Smooth muscle cell (in vitro differentiated cells): ENCODE results near the gene SYTL3. TPM values are rescaled to one million over a fixed set of nuclear protein-coding genes. Genes with fewer than 3 reads are reported as not detected.

Experiments
- DNase-seq: peaks from one replicate; lab custom pipeline; 2025; ENCODE audit not compliant: unreplicated experiment; lab: John Stamatoyannopoulos, UW
- H2AFZ ChIP-seq: fragments of 200-600 bp; sonication (generic); 2 replicates; pipeline ENCODE4 v1.6.0; 2016; ENCODE audit warnings: antibody characterized with exemption, low read depth, mild to moderate bottlenecking
- H3F3A ChIP-seq: fragments of 200-600 bp; sonication (generic); 2 replicates; pipeline ENCODE4 v1.6.0; 2017; ENCODE audit warnings: antibody characterized with exemption, low read depth
- H3K27ac ChIP-seq: fragments of 200-600 bp; sonication (generic); 2 replicates; pipeline ENCODE4 v1.5.1; 2016; ENCODE audit warnings: low read depth, mild to moderate bottlenecking
- H3K27me3 ChIP-seq: fragments of 200-600 bp; sonication (generic); 2 replicates; pipeline ENCODE4 v1.6.1; 2016; ENCODE audit warnings: low read depth, mild to moderate bottlenecking
- H3K36me3 ChIP-seq: fragments of 200-600 bp; sonication (generic); 2 replicates; pipeline ENCODE4 v1.5.1; 2016; ENCODE audit warnings: low read depth
- H3K4me1 ChIP-seq: fragments of 200-600 bp; sonication (generic); 2 replicates; pipeline ENCODE4 v1.5.1; 2016; ENCODE audit warnings: low read depth
- H3K4me2 ChIP-seq: fragments of 200-600 bp; sonication (generic); 2 replicates; pipeline ENCODE4 v1.6.0; 2016; ENCODE audit warnings: mild to moderate bottlenecking
- H3K4me3 ChIP-seq: fragments of 200-600 bp; sonication (generic); 2 replicates; pipeline ENCODE4 v1.5.1; 2016; ENCODE audit warnings: mild to moderate bottlenecking
- H3K79me2 ChIP-seq: fragments of 200-600 bp; sonication (generic); 2 replicates; pipeline ENCODE4 v1.6.0; 2016; ENCODE audit warnings: low read depth, mild to moderate bottlenecking
- H3K9ac ChIP-seq: fragments of 200-600 bp; sonication (generic); 2 replicates; pipeline ENCODE4 v1.6.0; 2016; ENCODE audit warnings: low read depth
- H3K9me3 ChIP-seq: fragments of 200-600 bp; sonication (generic); replicated peaks from 2 replicates; pipeline ENCODE4 v1.5.1; 2016; ENCODE audit warnings: low read depth
- H4K20me1 ChIP-seq: fragments of 200-600 bp; sonication (generic); 2 replicates; pipeline ENCODE4 v1.6.0; 2016; ENCODE audit warnings: low read depth
- CTCF ChIP-seq: fragments of 200-600 bp; sonication (generic); IDR thresholded peaks from 2 replicates; pipeline ENCODE4 v1.5.1; 2017; ENCODE audit warnings: borderline replicate concordance, mild to moderate bottlenecking, antibody characterized with exemption; ENCODE audit not compliant: insufficient read depth, poor library complexity, severe bottlenecking
- WGBS: methylation state at CpG from one replicate; pipeline ENCODE4 v1.1.7; 2016; ENCODE audit warnings: low lambda C conversion rate; 5-methylcytosine and 5-hydroxymethylcytosine counted together
- polyA plus RNA-seq: library from polyadenylated mRNA; unstranded; fragments of >200 nt; fragmentation: Nextera tagmentation; extraction: Ambion mirVana; gene quantifications from 2 replicates; pipeline ENCODE4 v1.2.1, GENCODE V29; 2016
- total RNA-seq: library from RNA; depleted of rRNA; stranded (reverse); fragments of >200 nt; gene quantifications from 2 replicates; pipeline ENCODE4 v1.2.3, GENCODE V29; 2014

The SYTL3 gene
- total and polyA plus RNA-seq, 2 experiments from 2014 or later: 0.13 to 1.2 TPM

- H3K79me2 ChIP-seq: no peaks in the 10 kb centered on the region
- no peaks in the 10 kb centered on the region for H3K27me3 ChIP-seq
- DNase-seq: no peak
- no peaks in the 10 kb centered on the region for H3K4me1 ChIP-seq
- no peak for TF ChIP-seq CTCF
- no peak overlapping the region for H3K27ac ChIP-seq
- 95% methylated on average over 18 of the region's 18 CpGs for WGBS
- no peaks in the 10 kb centered on the region for H3K9me3 ChIP-seq
- no peaks in the 10 kb centered on the region for H3K36me3 ChIP-seq
- H3K9ac ChIP-seq: no peak overlapping the region
- H3F3A ChIP-seq: no peaks in the 10 kb centered on the region
- H4K20me1 ChIP-seq: no peaks in the 10 kb centered on the region
- no peak overlapping the region for H3K4me3 ChIP-seq
- no peak overlapping the region for H3K4me2 ChIP-seq
- H2AFZ ChIP-seq: no peak overlapping the region
Observed at GRCh38 chr6:158758941-158759479, 109.2 kb downstream of the SYTL3 start.

- Histone ChIP-seq H3F3A (no peaks in the 10 kb centered on the region), H4K20me1 (no peaks in the 10 kb centered on the region), H3K36me3 (no peaks in the 10 kb centered on the region), H3K9ac (no peak overlapping the region), H3K27ac (no peak overlapping the region), H3K4me1 (no peaks in the 10 kb centered on the region), H3K79me2 (no peaks in the 10 kb centered on the region), H3K4me2 (no peak overlapping the region), H3K27me3 (no peaks in the 10 kb centered on the region), H2AFZ (no peak overlapping the region), H3K9me3 (no peaks in the 10 kb centered on the region), H3K4me3 (no peak overlapping the region)
- 93% methylated on average over 6 of the region's 7 CpGs for WGBS
- TF ChIP-seq CTCF: no peak
- no peak for DNase-seq
Observed at GRCh38 chr6:158759966-158760617, 110.2 kb downstream of the SYTL3 start.

- Histone ChIP-seq H3F3A (no peaks in the 10 kb centered on the region), H3K9me3 (no peaks in the 10 kb centered on the region), H3K36me3 (no peaks in the 10 kb centered on the region), H4K20me1 (no peaks in the 10 kb centered on the region), H3K4me1 (no peaks in the 10 kb centered on the region), H3K9ac (no peak overlapping the region), H2AFZ (no peak overlapping the region), H3K27me3 (no peaks in the 10 kb centered on the region), H3K27ac (no peak overlapping the region), H3K79me2 (no peaks in the 10 kb centered on the region), H3K4me2 (no peak overlapping the region), H3K4me3 (no peak overlapping the region)
- WGBS: 78% methylated on average over 17 of the region's 17 CpGs
- no peak for DNase-seq
- TF ChIP-seq CTCF: no peak
Observed at GRCh38 chr6:158760618-158761250, 110.9 kb downstream of the SYTL3 start.
